OCI-LY3 (cell line): ENCODE measurements around the gene NAPEPLD.
"Not testable (repeated sequence)": the region's sequence is repeated elsewhere in the genome, so short reads cannot be mapped to it uniquely, and the experiment has no call there.

Experiments used
- H2AFZ ChIP-seq: fragments of 200-600, 300-600 bp; shearing (Covaris generic); 2 replicates; pipeline ENCODE4 v1.6.0; 2014; ENCODE audit warnings: antibody characterized with exemption, low read depth, low read length
- H3K27ac ChIP-seq: fragments of 200-600, 300-600 bp; sonication (generic); 2 replicates; pipeline ENCODE4 v1.5.1; 2014; ENCODE audit warnings: mild to moderate bottlenecking, low read length, moderate library complexity, mixed read lengths
- H3K27me3 ChIP-seq: fragments of 200-600, 300-600 bp; sonication (generic); 2 replicates; pipeline ENCODE4 v1.6.1; 2014; ENCODE audit warnings: low read depth, low read length, mixed read lengths
- H3K36me3 ChIP-seq: fragments of 200-600, 300-600 bp; sonication (generic); replicated peaks from 2 replicates; pipeline ENCODE3; 2014; ENCODE audit warnings: low read depth, low read length, mixed read lengths
- H3K4me1 ChIP-seq: fragments of 300-600, 200-600 bp; sonication (generic); 2 replicates; pipeline ENCODE4 v1.6.1; 2014; ENCODE audit warnings: low read length, mixed read lengths
- H3K4me2 ChIP-seq: fragments of 200-600, 300-600 bp; sonication (generic); 2 replicates; pipeline ENCODE4 v1.6.1; 2014; ENCODE audit warnings: low read length, mixed read lengths
- H3K4me3 ChIP-seq: fragments of 300-600, 200-600 bp; sonication (generic); 2 replicates; pipeline ENCODE4 v1.5.1; 2014; ENCODE audit warnings: antibody characterized with exemption, mild to moderate bottlenecking, low read length, moderate library complexity
- H3K79me2 ChIP-seq: fragments of 300-600, 200-600 bp; shearing (Covaris generic); 2 replicates; pipeline ENCODE4 v1.6.1; 2014; ENCODE audit warnings: mild to moderate bottlenecking, low read length, mixed read lengths
- H3K9ac ChIP-seq: fragments of 300-600, 200-600 bp; shearing (Covaris generic); 2 replicates; pipeline ENCODE4 v1.6.0; 2014; ENCODE audit warnings: mild to moderate bottlenecking, low read length, moderate library complexity
- H3K9me3 ChIP-seq: fragments of 200-600, 300-600 bp; shearing (Covaris generic); 2 replicates; pipeline ENCODE4 v1.6.1; 2014; ENCODE audit warnings: low read length, mixed read lengths; ENCODE audit not compliant: insufficient read depth
- H4K20me1 ChIP-seq: fragments of 200-600, 300-600 bp; sonication (generic); 2 replicates; pipeline ENCODE4 v1.6.1; 2016; ENCODE audit warnings: low read length, mixed read lengths; ENCODE audit not compliant: insufficient read depth
- EZH2phosphoT487 ChIP-seq: fragments of 200-600 bp; shearing (Covaris generic); IDR thresholded peaks from 2 replicates; pipeline ENCODE4 v1.6.1; 2018; ENCODE audit warnings: antibody characterized with exemption, mixed run types, low read depth
- TF ChIP-seq, protein P1 (sequence below): fragments of 200-600, 300-600 bp; sonication (generic); IDR thresholded peaks from 2 replicates; pipeline ENCODE4 v1.5.1; 2014; ENCODE audit warnings: antibody characterized with exemption, low read length, low read depth

Gene NAPEPLD

DNA sequence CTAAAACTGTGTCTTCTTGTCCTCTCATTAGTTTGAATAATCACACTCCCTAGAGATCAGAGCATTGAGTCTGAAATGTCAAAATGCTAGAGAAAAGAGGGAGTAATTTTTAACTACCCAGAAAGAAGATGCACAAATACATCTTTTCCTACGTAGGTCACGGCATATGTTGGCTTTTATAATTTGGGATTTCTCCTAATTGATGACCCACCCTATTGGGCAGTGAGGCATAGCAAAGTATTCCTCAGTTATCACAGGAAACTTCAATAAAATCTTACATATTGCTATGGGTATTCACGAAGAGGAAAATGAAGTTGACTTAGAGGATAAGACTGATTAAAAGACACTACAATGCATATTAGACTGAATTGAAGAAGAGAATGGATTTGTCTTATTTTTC is 48.6 kb downstream of the NAPEPLD start:
- Histone ChIP-seq H2AFZ (no peak overlapping the region), H3K36me3 (peaks cover 43% of the 10 kb centered on the region), H4K20me1 (no peaks in the 10 kb centered on the region)

DNA sequence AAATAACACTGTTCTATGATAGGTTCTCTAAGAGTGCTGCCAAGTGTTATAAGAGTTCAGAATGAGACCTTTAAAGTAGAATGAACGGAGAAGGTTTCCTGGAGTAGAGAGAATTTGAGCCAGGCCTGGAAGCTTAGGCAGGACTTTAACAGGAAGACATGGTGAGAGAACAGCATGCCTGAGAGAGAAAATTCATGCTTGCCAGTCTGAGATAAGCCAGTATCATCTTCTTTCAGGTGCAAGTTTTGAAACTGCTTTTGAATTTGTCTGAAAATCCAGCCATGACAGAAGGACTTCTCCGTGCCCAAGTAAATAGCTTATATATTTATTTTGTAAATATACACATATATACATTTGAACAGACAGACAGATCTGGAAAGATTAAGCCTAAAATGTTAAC is 51.9 kb downstream of the NAPEPLD start:
- TF ChIP-seq EZH2phosphoT487, result no peak
- Histone ChIP-seq H3K79me2 (no peaks in the 10 kb centered on the region), H3K27ac (no peak overlapping the region), H3K9me3 (no peaks in the 10 kb centered on the region), H3K4me1 (no peaks in the 10 kb centered on the region), H4K20me1 (no peaks in the 10 kb centered on the region), H2AFZ (no peak overlapping the region), H3K9ac (no peak overlapping the region), H3K4me3 (no peak overlapping the region), H3K36me3 (peaks cover 40% of the 10 kb centered on the region), H3K27me3 (no peaks in the 10 kb centered on the region), H3K4me2 (no peak overlapping the region)

More for the DNA sequence above, 48.6 kb downstream of the NAPEPLD start:
- Histone ChIP-seq H3K27me3 (no peaks in the 10 kb centered on the region), H3K4me3 (no peak overlapping the region), H3K4me2 (no peak overlapping the region), H3K9ac (no peak overlapping the region), H3K27ac (no peak overlapping the region), H3K9me3 (no peaks in the 10 kb centered on the region), H3K79me2 (no peaks in the 10 kb centered on the region), H3K4me1 (no peaks in the 10 kb centered on the region)
- TF ChIP-seq, protein P1, sequence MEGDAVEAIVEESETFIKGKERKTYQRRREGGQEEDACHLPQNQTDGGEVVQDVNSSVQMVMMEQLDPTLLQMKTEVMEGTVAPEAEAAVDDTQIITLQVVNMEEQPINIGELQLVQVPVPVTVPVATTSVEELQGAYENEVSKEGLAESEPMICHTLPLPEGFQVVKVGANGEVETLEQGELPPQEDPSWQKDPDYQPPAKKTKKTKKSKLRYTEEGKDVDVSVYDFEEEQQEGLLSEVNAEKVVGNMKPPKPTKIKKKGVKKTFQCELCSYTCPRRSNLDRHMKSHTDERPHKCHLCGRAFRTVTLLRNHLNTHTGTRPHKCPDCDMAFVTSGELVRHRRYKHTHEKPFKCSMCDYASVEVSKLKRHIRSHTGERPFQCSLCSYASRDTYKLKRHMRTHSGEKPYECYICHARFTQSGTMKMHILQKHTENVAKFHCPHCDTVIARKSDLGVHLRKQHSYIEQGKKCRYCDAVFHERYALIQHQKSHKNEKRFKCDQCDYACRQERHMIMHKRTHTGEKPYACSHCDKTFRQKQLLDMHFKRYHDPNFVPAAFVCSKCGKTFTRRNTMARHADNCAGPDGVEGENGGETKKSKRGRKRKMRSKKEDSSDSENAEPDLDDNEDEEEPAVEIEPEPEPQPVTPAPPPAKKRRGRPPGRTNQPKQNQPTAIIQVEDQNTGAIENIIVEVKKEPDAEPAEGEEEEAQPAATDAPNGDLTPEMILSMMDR, result no peak
- no peak for TF ChIP-seq EZH2phosphoT487

DNA sequence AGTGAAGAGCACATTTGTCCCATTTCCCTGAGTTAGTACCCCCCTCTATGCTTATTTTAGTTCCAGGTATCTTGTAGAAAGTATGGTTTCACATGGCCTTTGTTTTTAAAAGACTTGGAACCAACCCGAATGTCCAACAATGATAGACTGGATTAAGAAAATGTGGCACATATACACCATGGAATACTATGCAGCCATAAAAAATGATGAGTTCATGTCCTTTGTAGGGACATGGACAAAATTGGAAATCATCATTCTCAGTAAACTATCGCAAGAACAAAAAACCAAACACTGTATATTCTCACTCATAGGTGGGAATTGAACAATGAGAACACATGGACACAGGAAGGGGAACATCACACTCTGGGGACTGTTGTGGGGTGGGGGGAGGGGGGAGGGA is 53.3 kb downstream of the NAPEPLD start:
- H3K79me2 ChIP-seq, H3K4me1 ChIP-seq, H3K4me2 ChIP-seq, H2AFZ ChIP-seq, H3K9ac ChIP-seq, H3K4me3 ChIP-seq, H4K20me1 ChIP-seq, H3K27me3 ChIP-seq, H3K27ac ChIP-seq, H3K9me3 ChIP-seq: not testable (repeated sequence)
- H3K36me3 ChIP-seq, result peaks cover 32% of the 10 kb centered on the region

DNA sequence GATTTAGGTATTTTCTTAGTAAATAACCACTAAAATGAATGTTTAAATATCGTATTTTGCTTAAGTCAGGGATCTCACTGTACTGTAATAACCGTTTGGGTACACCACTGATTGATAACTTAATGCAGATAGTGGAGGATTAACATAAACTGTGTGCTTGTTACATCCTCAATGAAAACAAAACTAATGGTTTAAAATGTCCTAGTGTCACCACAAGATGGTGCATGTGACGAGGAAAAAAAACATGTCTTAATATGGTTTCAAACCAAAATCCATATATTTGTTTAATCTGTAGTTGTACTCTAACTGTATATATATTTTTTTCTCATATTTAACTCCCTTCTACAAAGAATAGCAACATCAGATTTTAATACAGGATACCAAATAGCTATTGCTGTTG is 54.8 kb downstream of the NAPEPLD start:
- H3K4me3 ChIP-seq, result no peak overlapping the region
- no peaks in the 10 kb centered on the region for H4K20me1 ChIP-seq
- no peaks in the 10 kb centered on the region for H3K9me3 ChIP-seq
- H2AFZ ChIP-seq, result no peak overlapping the region
- H3K4me2 ChIP-seq, result no peak overlapping the region
- H3K9ac ChIP-seq, result no peak overlapping the region
- H3K27me3 ChIP-seq, result no peaks in the 10 kb centered on the region
- TF ChIP-seq, protein P1, result peak; percentile 40
- no peak for TF ChIP-seq EZH2phosphoT487
- peaks cover 32% of the 10 kb centered on the region for H3K36me3 ChIP-seq
- H3K27ac ChIP-seq, result no peak overlapping the region
- no peaks in the 10 kb centered on the region for H3K4me1 ChIP-seq
- no peaks in the 10 kb centered on the region for H3K79me2 ChIP-seq

DNA sequence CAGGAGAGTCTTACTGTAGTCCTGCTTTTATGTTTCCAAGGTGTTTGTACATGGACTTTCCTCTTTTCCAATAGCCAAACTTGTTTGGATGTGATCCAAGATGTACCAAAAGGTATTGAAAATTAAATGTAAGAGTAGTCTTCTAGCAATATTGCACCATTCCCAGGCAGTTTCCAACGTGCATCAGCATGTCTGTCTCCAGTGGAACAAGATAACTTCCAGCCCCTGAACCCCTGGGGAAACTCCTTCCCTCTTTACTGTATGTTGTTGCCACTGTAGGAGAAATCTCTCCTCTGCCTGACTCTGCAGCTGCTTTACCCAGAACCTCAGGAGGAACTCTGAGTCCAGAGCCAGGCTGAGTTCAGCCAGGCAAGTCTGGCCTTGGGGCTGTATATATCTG is 55.5 kb downstream of the NAPEPLD start:
- H3K27ac ChIP-seq, result no peak overlapping the region
- H3K9ac ChIP-seq, result no peak overlapping the region
- TF ChIP-seq, protein P1, result no peak
- no peak for TF ChIP-seq EZH2phosphoT487
- no peak overlapping the region for H3K4me2 ChIP-seq
- H3K79me2 ChIP-seq, result no peaks in the 10 kb centered on the region
- H3K9me3 ChIP-seq, result no peaks in the 10 kb centered on the region
- no peak overlapping the region for H3K4me3 ChIP-seq
- no peaks in the 10 kb centered on the region for H3K4me1 ChIP-seq
- H2AFZ ChIP-seq, result no peak overlapping the region
- peaks cover 37% of the 10 kb centered on the region for H3K36me3 ChIP-seq
- H3K27me3 ChIP-seq, result no peaks in the 10 kb centered on the region
- no peaks in the 10 kb centered on the region for H4K20me1 ChIP-seq

DNA sequence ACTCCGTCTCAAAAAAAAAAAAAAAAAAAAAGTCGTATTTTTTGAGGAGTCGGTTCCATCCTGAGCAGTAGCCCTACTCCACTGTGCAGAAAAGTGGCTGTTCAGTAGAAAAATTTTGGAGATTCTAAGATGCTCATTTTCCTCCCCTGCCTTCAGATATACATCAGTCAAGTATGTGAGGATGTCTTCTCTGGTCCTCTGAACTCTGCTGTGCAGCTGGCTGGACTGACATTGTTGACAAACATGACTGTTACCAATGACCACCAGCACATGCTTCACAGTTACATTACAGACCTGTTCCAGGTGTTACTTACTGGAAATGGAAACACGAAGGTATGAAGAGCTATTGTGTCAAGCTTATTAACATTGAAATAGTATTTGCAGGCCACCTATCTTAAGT is 56.6 kb downstream of the NAPEPLD start:
- H3K27ac ChIP-seq, H3K4me3 ChIP-seq, H4K20me1 ChIP-seq, H3K9ac ChIP-seq, H3K79me2 ChIP-seq, H3K4me2 ChIP-seq, H3K27me3 ChIP-seq, H3K4me1 ChIP-seq, H3K9me3 ChIP-seq, H2AFZ ChIP-seq: not testable (repeated sequence)
- H3K36me3 ChIP-seq, result peaks cover 37% of the 10 kb centered on the region
